K562 (cell line): ENCODE data around the gene CHST13. TPM values are rescaled to one million over a fixed set of nuclear protein-coding genes. Genes with fewer than 3 reads are reported as not detected.

ENCODE experiments used
- ATAC-seq: fragments of 200-7000 bp; cut with Tn5 transposase; 3 replicates; pipeline ENCODE4 v1.9.1; 2020; ENCODE audit warnings: moderate library complexity
- BruUV-seq: library from RNA; stranded (reverse); fragments of 400-500 nt; replicated peaks from 2 replicates; lab custom pipeline; 2021; lab: Mats Ljungman, UMichigan
- CTCF ChIA-PET: fragments of 300-600 bp; formaldehyde crosslinking; extraction: SDS; loops from one replicate; lab custom pipeline; 2021; ENCODE audit warnings: low intra/inter-chr PET ratio; lab: Yijun Ruan, JAX
- POLR2A ChIA-PET: fragments of 300-600, 350-650 bp; sonication (Branson Sonifier 250); formaldehyde crosslinking; extraction: SDS; loops from one replicate; lab custom pipeline; 2021; ENCODE audit warnings: antibody characterized with exemption, inconsistent platforms; lab: Yijun Ruan, JAX
- DNase-seq, 4 experiments: peaks; one replicate each; pipeline versions ENCODE4 v3.0.0 to v3.0.0-alpha.2; 2011 to 2018; ENCODE audit warnings: low spot score in 3 of 4, mixed read lengths in 3 of 4; ENCODE audit errors: extremely low read depth in 1 of 4
- FAIRE-seq: peaks from 2 replicates; lab custom pipeline; 2011; peaks lifted over from hg19 to GRCh38; lab: Jason Lieb, UNC
- H2AFZ ChIP-seq: 2 replicates; pipeline ENCODE4 v1.6.0; 2011; ENCODE audit warnings: low read depth, low read length, control low read depth, inconsistent platforms
- H3K27ac ChIP-seq: fragments of 200-600 bp; 3 replicates; pipeline ENCODE4 v1.8.0; 2011; ENCODE audit warnings: low read depth, mild to moderate bottlenecking, control low read depth, inconsistent platforms, low read length, moderate library complexity, mixed read lengths; ENCODE audit errors: extremely low read depth
- H3K27me3 ChIP-seq, 2 experiments: fragments of 300-600 bp in 1 of 2; 2 replicates in 1 of 2; 3 replicates in 1 of 2; pipeline versions ENCODE4 v1.6.0 to v1.8.0; 2011; ENCODE audit warnings: inconsistent platforms in 2 of 2, low read length in 2 of 2, mild to moderate bottlenecking in 1 of 2, mixed read lengths in 1 of 2, moderate library complexity in 1 of 2; ENCODE audit not compliant: control insufficient read depth in 2 of 2, insufficient read depth in 2 of 2
- H3K36me3 ChIP-seq: fragments of 300-600 bp; 3 replicates; pipeline ENCODE4 v1.8.0; 2011; ENCODE audit warnings: mild to moderate bottlenecking, low read length, inconsistent platforms; ENCODE audit not compliant: control insufficient read depth, insufficient read depth
- H3K4me1 ChIP-seq, 2 experiments: fragments of 200-600 bp in 1 of 2; replicated peaks in 1 of 2; 2 replicates in 1 of 2; 3 replicates in 1 of 2; pipeline versions ENCODE4 v1.5.1 to v1.8.0; 2011; ENCODE audit warnings: inconsistent platforms in 2 of 2, low read length in 2 of 2, mild to moderate bottlenecking in 1 of 2, mixed read lengths in 1 of 2, moderate library complexity in 1 of 2; ENCODE audit not compliant: control insufficient read depth in 2 of 2, insufficient read depth in 2 of 2
- H3K4me2 ChIP-seq: 2 replicates; pipeline ENCODE4 v1.6.1; 2011; ENCODE audit warnings: low read length, control low read depth, inconsistent platforms, mixed read lengths; ENCODE audit not compliant: insufficient read depth
- H3K4me3 ChIP-seq: fragments of 200-600 bp; sonication (generic), shearing (Covaris generic); 2 replicates; pipeline ENCODE4 v1.5.1; 2016; ENCODE audit warnings: control low read depth, inconsistent platforms
- H3K79me2 ChIP-seq: fragments of 200-600 bp; 3 replicates; pipeline ENCODE4 v1.8.0; 2011; ENCODE audit warnings: low read length, inconsistent platforms; ENCODE audit not compliant: control insufficient read depth, insufficient read depth
- H3K9ac ChIP-seq, 2 experiments: 2 replicates each; pipeline versions ENCODE4 v1.6.0 to v1.6.1; 2011; ENCODE audit warnings: low read depth in 2 of 2, low read length in 2 of 2, control low read depth in 1 of 2, inconsistent platforms in 1 of 2, mild to moderate bottlenecking in 1 of 2, mixed read lengths in 1 of 2; ENCODE audit not compliant: insufficient read depth in 1 of 2
- H3K9me1 ChIP-seq: one replicate; pipeline ENCODE4 v1.6.0; 2011; ENCODE audit warnings: inconsistent platforms, mild to moderate bottlenecking, low read length, moderate library complexity; ENCODE audit not compliant: control insufficient read depth, insufficient read depth
- H3K9me3 ChIP-seq: replicated peaks from 2 replicates; pipeline ENCODE4 v1.5.1; 2011; ENCODE audit warnings: low read depth, low read length, inconsistent platforms; ENCODE audit not compliant: control insufficient read depth, insufficient read depth
- H4K20me1 ChIP-seq: replicated peaks from 2 replicates; pipeline ENCODE4 v1.6.1; 2011; ENCODE audit warnings: low read length, inconsistent platforms, mixed read lengths; ENCODE audit not compliant: control insufficient read depth, insufficient read depth
- MAX ChIP-seq: sonication (generic); formaldehyde crosslinking; IDR thresholded peaks from 2 replicates; pipeline ENCODE4 v1.9.0; 2022; ENCODE audit warnings: mild to moderate bottlenecking, missing genetic modification reagents
- NFRKB ChIP-seq: fragments of 450-650 bp; IDR thresholded peaks from 2 replicates; pipeline ENCODE4 v1.6.1; 2016; ENCODE audit warnings: low read depth
- RERE ChIP-seq: sonication (generic); formaldehyde crosslinking; IDR thresholded peaks from 2 replicates; pipeline ENCODE4 v1.8.0; 2023; ENCODE audit warnings: missing genetic modification reagents, mild to moderate bottlenecking, borderline replicate concordance
- ZBTB40 ChIP-seq, 2 experiments: fragments of 450-650 bp in 1 of 2; sonication (generic) in 1 of 2; formaldehyde crosslinking in 1 of 2; IDR thresholded peaks; 2 replicates each; pipeline versions ENCODE4 v1.7.1 to v1.9.0; 2016 to 2022; ENCODE audit warnings: inconsistent platforms in 1 of 2, mild to moderate bottlenecking in 1 of 2, missing genetic modification reagents in 1 of 2
- WGBS: fragments of 100-300 bp; shearing (Covaris generic); methylation state at CpG from one replicate; pipeline ENCODE4 v1.1.6; 2016; ENCODE audit warnings: low coverage, mixed read lengths; ENCODE audit not compliant: insufficient coverage; ENCODE audit errors: missing lambda C conversion rate; 5-methylcytosine and 5-hydroxymethylcytosine counted together
- in situ Hi-C: fragments of 300-500 bp; cut with MboI; formaldehyde crosslinking; loops from 4 replicates; pipeline ENCODE4 v1.15.0; 2018; ENCODE audit warnings: inconsistent platforms, mixed read lengths
- intact Hi-C: fragments of 100-400 bp; cut with micrococcal nuclease; formaldehyde crosslinking; loops from 2 replicates; pipeline ENCODE4 v1.14.2; 2022
- polyA plus RNA-seq, 8 experiments: library from polyadenylated mRNA; depleted of rRNA in 4 of 8; stranded (reverse) in 5 of 8; unstranded in 3 of 8; fragments of >200 nt; fragmentation: Nextera tagmentation in 2 of 8; fragmentation: Illumina TruSeq in 1 of 8; extraction: Ambion mirVana in 2 of 8; extraction: Trizol in 1 of 8; gene quantifications; 2 replicates each; pipeline versions ENCODE4 v1.2.1 to v1.2.3, GENCODE V29; 2011 to 2014; ENCODE audit warnings: inconsistent platforms in 1 of 8, missing spikeins in 1 of 8
- total RNA-seq, 7 experiments: library from RNA; depleted of rRNA in 6 of 7; stranded (reverse); fragments of >200 nt in 6 of 7; fragmentation: Illumina TruSeq in 2 of 7; extraction: Trizol in 2 of 7; gene quantifications; 2 replicates each; pipeline versions ENCODE4 v1.2.1 to v1.2.3, GENCODE V29; 2011 to 2021; ENCODE audit warnings: low replicate concordance in 1 of 7

The CHST13 gene
- total and polyA plus RNA-seq, 9 of the 15 experiments (the other 6 are each of a cell fraction or from before 2014, with no cell fraction given) = not detected

- TF ChIP-seq RERE (CRISPR knock-in tag) (no peak), MAX (no peak)
These were observed 9.8 kb upstream of the CHST13 start (continued) for GRCh38 chr3:126514161-126514560.

- Histone ChIP-seq H3K27me3 (peaks cover 2 to 40% of the 10 kb centered on the region in 2 experiments; a peak in 4 of 5 replicates), H2AFZ (no peak overlapping the region), H3K4me3 (no peak overlapping the region), H3K4me2 (no peak overlapping the region), H3K9ac (no peak overlapping the region), H3K9me1 (no peaks in the 10 kb centered on the region), H4K20me1 (no peaks in the 10 kb centered on the region), H3K4me1 (peaks cover 0 to 6% of the 10 kb centered on the region in 2 experiments; a peak in 1 of 5 replicates), H3K9me3 (no peaks in the 10 kb centered on the region), H3K79me2 (no peaks in the 10 kb centered on the region), H3K36me3 (no peaks in the 10 kb centered on the region), H3K27ac (no peak overlapping the region)
- no TSS peak for BruUV-seq
- intact Hi-C loops = no loop called here
- 0% methylated on average over 1 of the region's 8 CpGs for WGBS
- in situ Hi-C loops = no loop called here
- FAIRE-seq (no peak), DNase-seq (no peak), ATAC-seq (no peak)
- POLR2A ChIA-PET = no interaction called here
- CTCF ChIA-PET = no interaction called here
- TF ChIP-seq NFRKB (no peak), ZBTB40 (IDR thresholded peaks at IDR 0.05) (no peak), ZBTB40 (CRISPR knock-in tag; IDR thresholded peaks at IDR 0.05) (no peak)
These were observed 8.8 kb upstream of the CHST13 start for GRCh38 chr3:126515066-126515706.
